GM23338 (cell line): ENCODE measurements around the gene EXOC4. TPM values are rescaled to one million over a fixed set of nuclear protein-coding genes. Genes with fewer than 3 reads are reported as not detected.

Experiments
- ATAC-seq: fragments of 200-7000 bp; cut with Tn5 transposase; 3 replicates; pipeline ENCODE4 v1.9.1; 2020
- DNase-seq: peaks from one replicate; pipeline ENCODE4 v3.0.0-alpha.2; 2015; ENCODE audit warnings: low spot score
- H2AFZ ChIP-seq: fragments of 200-600 bp; sonication (generic); 2 replicates; pipeline ENCODE4 v1.8.0; 2016; ENCODE audit warnings: antibody characterized with exemption, mild to moderate bottlenecking, moderate library complexity
- H3F3A ChIP-seq: fragments of 200-600 bp; sonication (generic); replicated peaks from 2 replicates; pipeline ENCODE4 v1.8.0; 2017; ENCODE audit warnings: antibody characterized with exemption, mixed run types, low read depth
- H3K27ac ChIP-seq: fragments of 200-600 bp; sonication (generic); 2 replicates; pipeline ENCODE4 v1.6.1; 2016; ENCODE audit warnings: low read depth
- H3K27me3 ChIP-seq: fragments of 200-600 bp; sonication (generic); 2 replicates; pipeline ENCODE4 v1.8.0; 2016; ENCODE audit warnings: mild to moderate bottlenecking, mixed run types, moderate library complexity; ENCODE audit not compliant: insufficient read depth
- H3K36me3 ChIP-seq: fragments of 200-600 bp; sonication (generic); 2 replicates; pipeline ENCODE4 v1.8.0; 2016; ENCODE audit warnings: mild to moderate bottlenecking; ENCODE audit not compliant: insufficient read depth
- H3K4me1 ChIP-seq: fragments of 200-600 bp; sonication (generic); 2 replicates; pipeline ENCODE4 v1.8.0; 2016; ENCODE audit warnings: mild to moderate bottlenecking, moderate library complexity; ENCODE audit not compliant: insufficient read depth
- H3K4me2 ChIP-seq: fragments of 200-600 bp; sonication (generic); 2 replicates; pipeline ENCODE4 v1.7.1; 2017; ENCODE audit warnings: mixed run types
- H3K4me3 ChIP-seq: fragments of 200-600 bp; sonication (generic); 2 replicates; pipeline ENCODE4 v1.6.1; 2016; ENCODE audit warnings: mixed run types
- H3K79me2 ChIP-seq: fragments of 200-600 bp; sonication (generic); replicated peaks from 2 replicates; pipeline ENCODE4 v1.8.0; 2017; ENCODE audit warnings: mild to moderate bottlenecking; ENCODE audit not compliant: insufficient read depth
- H3K9me2 ChIP-seq: fragments of 200-600 bp; sonication (generic); 2 replicates; pipeline ENCODE4 v1.8.0; 2017; ENCODE audit not compliant: insufficient read depth
- H4K20me1 ChIP-seq: fragments of 200-600 bp; sonication (generic); replicated peaks from 2 replicates; pipeline ENCODE4 v1.8.0; 2017; ENCODE audit warnings: mild to moderate bottlenecking; ENCODE audit not compliant: insufficient read depth
- H3K27ac Mint-ChIP-seq: 2 replicates; pipeline ENCODE4 v1.8.0; 2020; ENCODE audit warnings: inconsistent platforms, mild to moderate bottlenecking, moderate library complexity, mixed read lengths
- H3K27me3 Mint-ChIP-seq: 3 replicates; pipeline ENCODE4 v1.8.0; 2022; ENCODE audit warnings: low read depth, mild to moderate bottlenecking, moderate library complexity, mixed read lengths, inconsistent platforms; ENCODE audit not compliant: insufficient read depth, poor library complexity
- H3K36me3 Mint-ChIP-seq: 3 replicates; pipeline ENCODE4 v1.8.0; 2021; ENCODE audit warnings: low read depth, mild to moderate bottlenecking, inconsistent platforms, moderate library complexity, mixed read lengths
- H3K4me1 Mint-ChIP-seq: 3 replicates; pipeline ENCODE4 v1.8.0; 2020; ENCODE audit warnings: mild to moderate bottlenecking, inconsistent platforms, mixed read lengths
- H3K4me3 Mint-ChIP-seq: 3 replicates; pipeline ENCODE4 v1.8.0; 2021; ENCODE audit warnings: moderate library complexity, mild to moderate bottlenecking, inconsistent platforms, mixed read lengths
- H3K9me3 Mint-ChIP-seq: 3 replicates; pipeline ENCODE4 v1.8.0; 2020; ENCODE audit warnings: moderate library complexity, mild to moderate bottlenecking, inconsistent platforms, mixed read lengths
- EZH2phosphoT487 ChIP-seq: fragments of 200-600 bp; sonication (generic); IDR thresholded peaks from one replicate; pipeline ENCODE4 v1.8.1; 2018; ENCODE audit warnings: antibody characterized with exemption; ENCODE audit not compliant: unreplicated experiment
- ZNF114 ChIP-seq: fragments of 250-450 bp; sonication (Bioruptor Pico); IDR thresholded peaks from 2 replicates; pipeline ENCODE4 v1.5.0; 2020; ENCODE audit warnings: mild to moderate bottlenecking, moderate library complexity
- polyA plus RNA-seq: library from polyadenylated mRNA; unstranded; fragments of >200 nt; fragmentation: Nextera tagmentation; extraction: Ambion mirVana; gene quantifications from 2 replicates; pipeline ENCODE4 v1.2.1, GENCODE V29; 2016
- total RNA-seq: library from RNA; depleted of rRNA; stranded (reverse); fragments of >200 nt; shearing (Covaris generic); gene quantifications from 2 replicates; pipeline ENCODE4 v1.2.3, GENCODE V29; 2014
- TF ChIP-seq, protein P1 (sequence below): fragments of 250-450 bp; sonication (Bioruptor Pico); IDR thresholded peaks from 2 replicates; pipeline ENCODE4 v1.5.0; 2020; ENCODE audit warnings: mild to moderate bottlenecking, moderate library complexity
- TF ChIP-seq, protein P2 (sequence below): IDR thresholded peaks from 2 replicates; pipeline ENCODE4 v1.6.1; 2016; ENCODE audit warnings: antibody characterized with exemption

EXOC4 gene
- total and polyA plus RNA-seq, 2 experiments from 2014 or later = 37.5 to 52.7 TPM

- TF ChIP-seq, protein P1, sequence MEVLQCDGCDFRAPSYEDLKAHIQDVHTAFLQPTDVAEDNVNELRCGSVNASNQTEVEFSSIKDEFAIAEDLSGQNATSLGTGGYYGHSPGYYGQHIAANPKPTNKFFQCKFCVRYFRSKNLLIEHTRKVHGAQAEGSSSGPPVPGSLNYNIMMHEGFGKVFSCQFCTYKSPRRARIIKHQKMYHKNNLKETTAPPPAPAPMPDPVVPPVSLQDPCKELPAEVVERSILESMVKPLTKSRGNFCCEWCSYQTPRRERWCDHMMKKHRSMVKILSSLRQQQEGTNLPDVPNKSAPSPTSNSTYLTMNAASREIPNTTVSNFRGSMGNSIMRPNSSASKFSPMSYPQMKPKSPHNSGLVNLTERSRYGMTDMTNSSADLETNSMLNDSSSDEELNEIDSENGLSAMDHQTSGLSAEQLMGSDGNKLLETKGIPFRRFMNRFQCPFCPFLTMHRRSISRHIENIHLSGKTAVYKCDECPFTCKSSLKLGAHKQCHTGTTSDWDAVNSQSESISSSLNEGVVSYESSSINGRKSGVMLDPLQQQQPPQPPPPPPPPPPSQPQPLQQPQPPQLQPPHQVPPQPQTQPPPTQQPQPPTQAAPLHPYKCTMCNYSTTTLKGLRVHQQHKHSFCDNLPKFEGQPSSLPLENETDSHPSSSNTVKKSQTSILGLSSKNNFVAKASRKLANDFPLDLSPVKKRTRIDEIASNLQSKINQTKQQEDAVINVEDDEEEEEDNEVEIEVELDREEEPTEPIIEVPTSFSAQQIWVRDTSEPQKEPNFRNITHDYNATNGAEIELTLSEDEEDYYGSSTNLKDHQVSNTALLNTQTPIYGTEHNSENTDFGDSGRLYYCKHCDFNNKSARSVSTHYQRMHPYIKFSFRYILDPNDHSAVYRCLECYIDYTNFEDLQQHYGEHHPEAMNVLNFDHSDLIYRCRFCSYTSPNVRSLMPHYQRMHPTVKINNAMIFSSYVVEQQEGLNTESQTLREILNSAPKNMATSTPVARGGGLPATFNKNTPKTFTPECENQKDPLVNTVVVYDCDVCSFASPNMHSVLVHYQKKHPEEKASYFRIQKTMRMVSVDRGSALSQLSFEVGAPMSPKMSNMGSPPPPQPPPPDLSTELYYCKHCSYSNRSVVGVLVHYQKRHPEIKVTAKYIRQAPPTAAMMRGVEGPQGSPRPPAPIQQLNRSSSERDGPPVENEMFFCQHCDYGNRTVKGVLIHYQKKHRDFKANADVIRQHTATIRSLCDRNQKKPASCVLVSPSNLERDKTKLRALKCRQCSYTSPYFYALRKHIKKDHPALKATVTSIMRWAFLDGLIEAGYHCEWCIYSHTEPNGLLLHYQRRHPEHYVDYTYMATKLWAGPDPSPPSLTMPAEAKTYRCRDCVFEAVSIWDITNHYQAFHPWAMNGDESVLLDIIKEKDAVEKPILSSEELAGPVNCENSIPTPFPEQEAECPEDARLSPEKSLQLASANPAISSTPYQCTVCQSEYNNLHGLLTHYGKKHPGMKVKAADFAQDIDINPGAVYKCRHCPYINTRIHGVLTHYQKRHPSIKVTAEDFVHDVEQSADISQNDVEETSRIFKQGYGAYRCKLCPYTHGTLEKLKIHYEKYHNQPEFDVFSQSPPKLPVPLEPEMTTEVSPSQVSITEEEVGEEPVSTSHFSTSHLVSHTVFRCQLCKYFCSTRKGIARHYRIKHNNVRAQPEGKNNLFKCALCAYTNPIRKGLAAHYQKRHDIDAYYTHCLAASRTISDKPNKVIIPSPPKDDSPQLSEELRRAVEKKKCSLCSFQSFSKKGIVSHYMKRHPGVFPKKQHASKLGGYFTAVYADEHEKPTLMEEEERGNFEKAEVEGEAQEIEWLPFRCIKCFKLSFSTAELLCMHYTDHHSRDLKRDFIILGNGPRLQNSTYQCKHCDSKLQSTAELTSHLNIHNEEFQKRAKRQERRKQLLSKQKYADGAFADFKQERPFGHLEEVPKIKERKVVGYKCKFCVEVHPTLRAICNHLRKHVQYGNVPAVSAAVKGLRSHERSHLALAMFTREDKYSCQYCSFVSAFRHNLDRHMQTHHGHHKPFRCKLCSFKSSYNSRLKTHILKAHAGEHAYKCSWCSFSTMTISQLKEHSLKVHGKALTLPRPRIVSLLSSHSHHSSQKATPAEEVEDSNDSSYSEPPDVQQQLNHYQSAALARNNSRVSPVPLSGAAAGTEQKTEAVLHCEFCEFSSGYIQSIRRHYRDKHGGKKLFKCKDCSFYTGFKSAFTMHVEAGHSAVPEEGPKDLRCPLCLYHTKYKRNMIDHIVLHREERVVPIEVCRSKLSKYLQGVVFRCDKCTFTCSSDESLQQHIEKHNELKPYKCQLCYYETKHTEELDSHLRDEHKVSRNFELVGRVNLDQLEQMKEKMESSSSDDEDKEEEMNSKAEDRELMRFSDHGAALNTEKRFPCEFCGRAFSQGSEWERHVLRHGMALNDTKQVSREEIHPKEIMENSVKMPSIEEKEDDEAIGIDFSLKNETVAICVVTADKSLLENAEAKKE = no peak
- TF ChIP-seq, protein P2, sequence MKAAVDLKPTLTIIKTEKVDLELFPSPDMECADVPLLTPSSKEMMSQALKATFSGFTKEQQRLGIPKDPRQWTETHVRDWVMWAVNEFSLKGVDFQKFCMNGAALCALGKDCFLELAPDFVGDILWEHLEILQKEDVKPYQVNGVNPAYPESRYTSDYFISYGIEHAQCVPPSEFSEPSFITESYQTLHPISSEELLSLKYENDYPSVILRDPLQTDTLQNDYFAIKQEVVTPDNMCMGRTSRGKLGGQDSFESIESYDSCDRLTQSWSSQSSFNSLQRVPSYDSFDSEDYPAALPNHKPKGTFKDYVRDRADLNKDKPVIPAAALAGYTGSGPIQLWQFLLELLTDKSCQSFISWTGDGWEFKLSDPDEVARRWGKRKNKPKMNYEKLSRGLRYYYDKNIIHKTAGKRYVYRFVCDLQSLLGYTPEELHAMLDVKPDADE = no peak
- no peak for TF ChIP-seq ZNF114 (CRISPR knock-in tag)
- no peak for TF ChIP-seq EZH2phosphoT487
These were observed 251.9 kb downstream of the EXOC4 start (continued) for GRCh38 chr7:133504825-133505224.

GRCh38 chr7:133509822-133510221 lies 256.9 kb downstream of the EXOC4 start:
- Mint-ChIP-seq H3K4me1 (peaks cover 14% of the 10 kb centered on the region), H3K27me3 (no peaks in the 10 kb centered on the region), H3K36me3 (no peaks in the 10 kb centered on the region), H3K27ac (no peak overlapping the region), H3K9me3 (no peaks in the 10 kb centered on the region), H3K4me3 (no peak overlapping the region)
- H3K9me2 ChIP-seq = no peaks in the 10 kb centered on the region
- H3K4me3 ChIP-seq = no peak overlapping the region
- peaks cover 7% of the 10 kb centered on the region for H3K4me1 ChIP-seq
- H2AFZ ChIP-seq = no peak overlapping the region
- no peaks in the 10 kb centered on the region for H3K36me3 ChIP-seq
- DNase-seq (no peak), ATAC-seq (no peak)
- no peaks in the 10 kb centered on the region for H3K27me3 ChIP-seq
- no peaks in the 10 kb centered on the region for H3F3A ChIP-seq
- no peak overlapping the region for H3K27ac ChIP-seq
- no peaks in the 10 kb centered on the region for H3K79me2 ChIP-seq
- no peak overlapping the region for H3K4me2 ChIP-seq
- H4K20me1 ChIP-seq = no peaks in the 10 kb centered on the region
- TF ChIP-seq, protein P1 = no peak
- TF ChIP-seq EZH2phosphoT487 = no peak
